Hematopoietic multipotent progenitor cell treated with erythropoietin and hydrocortisone succinate and interleukin-3 and kit ligand, for 17 days (in vitro differentiated cells): ENCODE measurements around the gene NUP37.
"Not testable (repeated sequence)": the region's sequence is repeated elsewhere in the genome, so short reads cannot be mapped to it uniquely, and the experiment has no call there.

ENCODE experiments used
- DNase-seq: peaks from one replicate; pipeline ENCODE4 v3.0.0-alpha.2; 2015; ENCODE audit warnings: low spot score

NUP37 gene

GRCh38 chr12:102119674-102120563 lies at the start of gene NUP37, which contains the start of gene PARPBP:
NUP37 (minus strand) TSS chr12:102120114; CDS start chr12:102118518, 1,596 bp downstream.
PARPBP (plus strand) TSS chr12:102120183; CDS start chr12:102123889, 3,706 bp downstream.
- peak; percentile 87 for DNase-seq

DNA sequence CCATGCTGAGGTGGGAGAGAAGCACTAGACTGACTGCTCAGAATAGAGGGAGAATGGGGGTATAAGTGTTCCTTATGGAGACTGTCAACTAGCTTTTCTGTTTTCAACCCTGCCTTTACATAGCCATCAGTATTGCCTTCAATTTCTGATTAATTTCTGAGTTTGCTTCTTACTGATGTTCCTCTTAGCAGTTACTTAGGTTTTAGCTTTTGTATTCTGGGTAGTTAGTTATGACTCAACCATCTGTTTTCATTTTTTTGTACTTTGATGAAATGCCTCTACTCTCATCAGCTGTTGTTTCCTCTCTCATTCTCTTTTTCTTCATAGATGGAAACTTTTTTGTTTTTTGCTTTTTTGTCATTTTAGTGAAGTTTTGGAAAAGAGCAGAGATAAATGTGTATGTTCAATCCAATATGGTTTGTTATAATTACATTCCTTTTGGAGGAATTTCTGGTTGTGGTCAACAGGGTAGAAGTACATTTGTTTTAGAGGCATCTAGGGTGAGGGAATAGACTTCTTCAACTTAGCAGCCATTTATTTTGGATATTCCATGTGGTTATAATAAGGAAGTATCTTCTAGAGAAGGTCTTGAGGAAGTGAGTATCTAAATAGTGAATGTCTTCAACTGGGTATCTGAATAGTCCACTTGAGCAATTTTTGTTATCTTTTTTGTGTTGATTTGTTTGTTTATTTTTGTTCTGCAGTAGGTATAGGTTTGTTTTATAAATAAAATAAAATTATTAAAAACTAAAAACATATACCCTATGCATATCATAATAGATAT lies 48.1 kb upstream of the NUP37 start:
- DNase-seq, result no peak

- no peak for DNase-seq
Observed at GRCh38 chr12:102163383-102163782, 43.5 kb upstream of the NUP37 start.

- DNase-seq, result not testable (repeated sequence)
Observed at GRCh38 chr12:102155206-102155605, 35.3 kb upstream of the NUP37 start.

DNA sequence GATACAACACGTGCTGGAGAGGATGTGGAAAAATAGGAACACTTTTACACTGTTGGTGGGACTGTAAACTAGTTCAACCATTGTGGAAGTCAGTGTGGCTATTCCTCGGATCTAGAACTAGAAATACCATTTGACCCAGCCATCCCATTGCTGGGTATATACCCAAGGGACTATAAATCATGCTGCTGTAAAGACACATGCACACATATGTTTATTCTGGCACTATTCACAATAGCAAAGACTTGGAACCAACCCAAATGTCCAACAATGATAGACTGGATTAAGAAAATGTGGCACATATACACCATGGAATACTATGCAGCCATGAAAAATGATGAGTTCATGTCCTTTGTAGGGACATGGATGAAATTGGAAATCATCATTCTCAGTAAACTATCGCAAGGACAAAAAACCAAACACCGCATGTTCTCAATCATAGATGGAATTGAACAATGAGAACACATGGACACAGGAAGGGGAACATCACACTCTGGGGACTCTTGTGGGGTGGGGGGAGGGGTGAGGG lies 27.2 kb upstream of the NUP37 start:
- not testable (repeated sequence) for DNase-seq

- DNase-seq, result no peak
Observed at GRCh38 chr12:102144221-102144620, 24.3 kb upstream of the NUP37 start.

- not testable (repeated sequence) for DNase-seq
Observed at GRCh38 chr12:102142866-102143373, 23.0 kb upstream of the NUP37 start.

DNA sequence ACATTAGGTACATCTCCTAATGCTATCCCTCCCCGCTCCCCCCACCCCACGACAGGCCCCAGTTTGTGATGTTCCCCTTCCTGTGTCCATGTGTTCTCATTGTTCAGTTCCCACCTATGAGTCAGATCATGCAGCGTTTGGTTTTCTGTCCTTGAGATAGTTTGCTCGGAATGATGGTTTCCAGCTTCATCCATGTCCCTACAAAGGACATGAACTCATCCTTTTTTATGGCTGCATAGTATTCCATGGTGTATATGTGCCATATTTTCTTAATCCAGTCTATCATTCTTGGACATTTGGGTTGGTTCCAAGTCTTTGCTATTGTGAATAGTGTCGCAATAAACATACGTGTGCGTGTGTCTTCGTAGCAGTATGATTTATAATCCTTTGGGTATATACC lies 17.7 kb upstream of the NUP37 start:
- DNase-seq, result not testable (repeated sequence)

DNA sequence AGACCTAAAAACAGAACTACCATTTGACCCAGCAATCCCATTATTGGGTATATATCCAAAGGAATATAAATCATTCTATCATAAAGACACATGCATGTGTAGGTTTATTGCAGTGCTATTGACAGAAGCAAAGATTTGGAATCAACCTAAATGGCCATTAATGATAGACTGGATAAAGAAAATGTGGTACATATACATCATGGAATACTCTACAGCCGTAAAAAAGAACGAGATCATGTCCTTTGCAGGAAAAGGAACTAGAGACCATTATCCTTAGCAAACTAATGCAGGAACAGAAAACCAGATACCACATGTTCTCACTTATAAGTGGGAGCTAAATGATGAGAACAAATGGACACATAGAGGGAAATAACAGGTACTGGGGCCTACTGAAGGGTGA lies 11.5 kb upstream of the NUP37 start:
- not testable (repeated sequence) for DNase-seq

DNA sequence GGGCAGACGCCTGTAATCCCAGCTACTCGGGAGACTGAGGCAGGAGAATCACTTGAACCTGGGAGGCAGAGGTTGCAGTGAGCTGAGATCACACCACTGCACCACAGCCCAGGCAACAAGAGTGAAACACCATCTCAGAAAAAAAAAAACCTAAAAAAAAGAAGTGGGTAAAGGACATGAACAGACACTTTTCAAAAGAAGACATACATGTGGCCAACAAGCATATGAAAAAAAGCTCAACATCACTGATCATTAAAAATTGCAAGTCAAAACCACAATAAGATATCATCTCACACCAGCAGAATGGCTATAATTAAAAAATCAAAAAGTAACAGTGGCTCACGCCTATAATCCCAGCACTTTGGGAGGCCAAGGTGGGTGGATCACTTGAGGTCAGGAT lies 10.8 kb upstream of the NUP37 start:
- DNase-seq, result not testable (repeated sequence)

- not testable (repeated sequence) for DNase-seq
Observed at GRCh38 chr12:102121328-102121727, 1.4 kb upstream of the NUP37 start.

DNA sequence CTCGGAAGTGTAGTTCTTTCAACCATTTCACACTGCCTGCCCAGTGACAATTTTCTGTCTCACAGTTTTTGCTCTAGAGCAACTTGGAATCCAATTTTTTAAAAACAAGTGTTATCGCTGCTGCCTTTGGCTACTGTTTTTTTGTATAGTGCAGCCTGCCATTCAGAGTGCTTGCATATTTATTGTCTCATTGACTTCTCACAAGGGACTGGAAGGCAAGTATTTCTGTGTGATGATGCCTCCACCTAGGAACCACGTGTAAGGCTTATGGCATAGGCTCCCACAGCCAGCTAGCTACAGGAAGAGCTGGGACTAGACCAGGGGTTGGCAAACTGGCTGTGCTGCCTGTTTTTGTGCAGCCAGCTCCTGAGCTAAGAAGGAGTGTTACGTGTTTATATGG lies 972 bp upstream of the NUP37 start:
- peak; percentile 19 for DNase-seq

DNA sequence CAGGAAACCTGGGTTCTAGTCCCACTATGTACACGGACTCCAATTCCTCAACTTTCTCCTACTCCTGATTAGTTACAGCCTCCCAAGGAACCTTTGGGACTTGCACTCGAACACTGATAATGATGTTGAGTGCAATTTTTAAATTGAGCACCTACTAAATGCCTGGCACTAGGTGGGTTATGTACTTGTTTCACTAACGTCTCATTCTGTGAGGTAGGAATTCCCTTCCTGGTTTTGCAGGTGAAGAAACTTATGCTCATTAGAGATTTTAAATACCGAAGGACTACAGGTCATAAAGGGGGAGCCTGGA lies 605 bp upstream of the NUP37 start:
- no peak for DNase-seq

- no peak for DNase-seq
Observed at GRCh38 chr12:102118874-102119273, 1.0 kb downstream of the NUP37 start.

- no peak for DNase-seq
Observed at GRCh38 chr12:102116392-102116791, 3.5 kb downstream of the NUP37 start.

DNA sequence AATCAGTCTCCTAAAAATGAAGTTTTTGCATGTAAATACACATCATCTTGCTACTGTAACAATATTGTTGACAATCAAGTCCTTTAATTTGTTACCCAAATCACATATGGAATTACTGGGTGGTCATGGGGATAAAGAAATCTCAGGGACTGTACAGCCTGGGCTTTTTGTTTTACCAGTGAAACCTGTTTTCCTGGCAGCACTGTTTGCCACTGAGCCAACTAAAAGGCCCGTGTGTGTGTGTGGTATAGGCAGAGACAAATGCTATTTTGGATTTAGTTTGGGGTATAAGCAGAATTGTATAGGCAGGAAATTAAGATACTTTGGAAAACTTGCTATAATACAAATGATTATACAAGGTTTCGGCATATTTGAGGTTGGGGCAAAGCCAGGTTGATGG lies 5.7 kb downstream of the NUP37 start:
- DNase-seq, result no peak

DNA sequence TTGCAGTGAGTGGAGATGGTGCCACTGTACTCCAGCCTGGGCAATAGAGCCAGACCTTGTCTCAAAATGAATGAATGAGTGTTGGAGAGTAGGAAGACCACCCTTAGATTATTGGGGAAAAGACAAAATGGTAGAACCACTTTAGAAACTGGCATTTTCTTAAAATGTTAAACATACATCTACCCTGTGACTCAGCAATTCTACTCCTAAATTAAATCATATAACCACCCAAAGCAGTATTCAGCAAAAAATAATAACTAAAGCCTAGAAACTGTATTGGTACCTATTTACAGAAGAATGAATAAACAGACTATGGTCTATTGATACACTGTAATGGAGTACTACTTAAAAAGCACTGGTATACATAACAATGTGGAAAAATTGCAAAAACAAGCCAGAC lies 9.1 kb downstream of the NUP37 start:
- DNase-seq, result no peak

GRCh38 chr12:102107970-102108369 lies 11.9 kb downstream of the NUP37 start:
- peak; percentile 68 for DNase-seq

DNA sequence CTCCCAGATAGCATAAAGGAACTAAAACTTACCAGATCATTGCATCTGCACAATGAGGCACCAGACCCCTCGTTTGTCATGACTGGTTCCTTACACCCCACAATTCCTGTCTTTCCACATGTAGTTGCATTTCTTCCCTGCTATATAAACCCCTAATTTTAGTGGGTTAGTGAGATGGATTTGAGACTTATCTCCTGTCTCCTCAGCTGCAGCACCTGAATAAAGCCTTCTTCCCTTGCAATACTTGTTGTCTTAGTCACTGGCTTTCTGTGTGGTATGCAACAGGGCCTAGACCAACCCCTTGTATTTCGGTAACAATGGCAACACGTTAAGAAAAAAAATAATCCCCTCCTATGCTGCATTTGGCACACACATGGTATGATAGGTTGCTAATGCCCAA lies 13.0 kb downstream of the NUP37 start:
- DNase-seq, result no peak

DNA sequence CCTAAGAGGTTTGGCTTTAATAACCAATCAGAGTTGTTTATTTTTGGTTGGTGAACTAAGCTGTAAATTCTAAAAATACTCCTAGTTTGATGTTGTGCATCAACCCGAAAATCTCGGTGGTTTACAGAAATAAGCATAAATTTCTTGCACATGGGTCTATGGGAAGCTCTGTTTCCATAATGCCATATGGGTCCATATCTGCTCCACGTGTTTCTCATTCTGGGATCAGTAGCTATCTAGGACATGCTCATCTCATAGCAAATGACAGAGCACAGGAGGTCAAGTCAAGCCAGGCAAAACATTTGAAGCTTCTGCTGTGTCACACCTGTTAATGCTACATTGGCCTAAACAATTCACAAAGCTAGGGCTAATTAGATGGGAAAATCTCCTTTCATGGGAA lies 23.1 kb downstream of the NUP37 start:
- no peak for DNase-seq

DNA sequence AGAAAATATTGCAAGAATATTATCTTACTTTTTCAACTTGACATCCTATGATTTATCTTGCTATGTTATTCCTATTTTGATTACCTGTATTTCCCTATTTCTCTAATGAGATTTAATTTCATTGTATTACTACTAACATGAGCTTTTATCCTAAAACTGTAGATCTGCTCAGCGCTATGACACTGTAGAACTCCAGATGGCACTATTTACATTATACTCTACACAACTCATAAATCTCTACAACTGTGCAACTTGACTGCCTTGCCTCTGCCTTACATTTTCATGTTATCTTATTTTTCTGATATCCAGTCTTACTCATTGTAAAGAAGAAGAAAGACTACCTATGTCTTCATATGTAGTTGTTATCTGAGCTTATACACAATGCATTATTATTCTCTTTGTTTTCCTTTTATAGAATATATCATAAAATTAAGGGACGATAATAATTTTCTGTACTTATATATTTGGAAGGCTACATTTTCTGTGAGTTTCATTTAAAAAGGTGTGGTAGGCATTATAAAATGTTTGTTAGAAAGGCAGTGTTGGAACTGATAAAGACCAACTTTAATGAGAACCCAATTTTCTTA lies 24.1 kb downstream of the NUP37 start:
- DNase-seq, result peak; percentile 28

GRCh38 chr12:102093319-102093718 lies 26.6 kb downstream of the NUP37 start:
- no peak for DNase-seq
